SIG-M5 treated with dmso at 0.1 percent for 504 hours (cell line): ENCODE measurements around the gene PTOV1.
"Not testable (repeated sequence)": the region's sequence is repeated elsewhere in the genome, so short reads cannot be mapped to it uniquely, and the experiment has no call there.

Source experiments
- DNase-seq: peaks from one replicate; lab custom pipeline; 2025; ENCODE audit not compliant: unreplicated experiment; lab: John Stamatoyannopoulos, UW

Gene PTOV1

GRCh38 chr19:49817964-49818648 is 32.9 kb upstream of the PTOV1 start, which contains the start of gene MED25:
TSS of gene MED25 (plus strand) at chr19:49818289. CDS start at chr19:49818342, 53 bp downstream.
- peak; percentile 64 for DNase-seq

GRCh38 chr19:49818649-49819370 is 32.1 kb upstream of the PTOV1 start:
- DNase-seq = peak; percentile 3

- not testable (repeated sequence) for DNase-seq
Measured at GRCh38 chr19:49819452-49820115, 31.4 kb upstream of the PTOV1 start.

- DNase-seq = no peak
Measured at GRCh38 chr19:49820125-49820524, 30.8 kb upstream of the PTOV1 start.

DNA sequence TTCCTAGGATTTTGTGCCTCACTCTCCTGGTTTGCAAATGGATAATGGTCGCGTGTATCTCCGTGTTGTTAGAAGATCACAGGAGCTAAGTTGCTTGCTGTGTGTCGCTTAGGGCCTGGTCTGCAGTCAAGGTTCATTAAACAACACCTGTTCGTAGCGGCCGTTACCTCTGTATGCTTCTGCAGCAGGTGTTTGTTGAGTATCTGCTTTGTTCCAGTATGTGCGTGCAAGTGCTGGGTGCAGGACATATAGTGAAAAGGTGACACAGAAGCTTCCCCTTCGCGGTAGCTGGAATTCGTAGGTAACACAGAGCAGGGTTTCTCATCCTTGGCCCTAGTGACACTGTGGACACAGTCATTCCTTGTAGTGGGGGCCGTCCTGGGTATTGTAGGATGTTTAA is 27.5 kb upstream of the PTOV1 start:
- no peak for DNase-seq

- DNase-seq = no peak
Measured at GRCh38 chr19:49824662-49825061, 26.3 kb upstream of the PTOV1 start.

- DNase-seq = no peak
Measured at GRCh38 chr19:49827034-49827433, 23.9 kb upstream of the PTOV1 start.

GRCh38 chr19:49829200-49829599 is 21.8 kb upstream of the PTOV1 start:
- no peak for DNase-seq

DNA sequence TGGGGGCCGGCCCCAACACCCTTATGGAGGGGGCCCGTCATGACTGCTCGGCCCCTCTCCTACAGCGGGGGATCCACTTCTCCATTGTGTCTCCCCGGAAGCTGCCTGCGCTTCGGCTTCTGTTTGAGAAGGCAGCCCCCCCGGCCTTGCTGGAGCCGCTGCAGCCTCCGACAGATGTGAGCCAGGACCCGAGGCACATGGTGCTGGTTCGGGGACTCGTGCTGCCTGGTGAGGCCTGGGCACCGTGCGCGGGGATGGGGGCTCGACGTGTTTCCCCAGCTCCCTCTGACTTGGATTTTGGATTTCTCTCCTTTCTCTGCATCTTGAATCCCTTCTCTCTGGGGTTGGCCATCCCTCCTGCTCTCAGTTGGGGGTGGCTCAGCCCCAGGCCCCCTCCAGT is 21.2 kb upstream of the PTOV1 start:
- DNase-seq = no peak

- DNase-seq = no peak
Measured at GRCh38 chr19:49830766-49831165, 20.2 kb upstream of the PTOV1 start.

DNA sequence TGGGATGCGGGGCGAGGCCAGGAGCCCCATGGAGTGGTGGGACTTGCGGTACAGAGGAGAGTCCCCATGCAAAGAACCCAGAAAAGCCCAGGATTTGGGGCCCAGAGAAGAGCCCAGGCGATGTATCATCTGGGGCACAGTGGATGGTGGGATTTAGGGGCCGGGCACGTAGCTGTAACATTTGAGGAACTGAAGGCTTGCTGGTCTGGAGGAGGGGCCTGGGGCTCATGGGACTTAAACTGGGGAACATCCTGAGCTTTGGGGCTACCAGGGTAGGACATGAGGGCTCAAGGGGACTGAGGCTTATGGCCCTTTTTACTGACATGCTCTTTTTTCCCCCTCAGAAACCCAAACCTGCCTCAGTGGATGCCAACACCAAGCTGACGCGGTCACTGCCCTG is 19.4 kb upstream of the PTOV1 start:
- DNase-seq = no peak

DNA sequence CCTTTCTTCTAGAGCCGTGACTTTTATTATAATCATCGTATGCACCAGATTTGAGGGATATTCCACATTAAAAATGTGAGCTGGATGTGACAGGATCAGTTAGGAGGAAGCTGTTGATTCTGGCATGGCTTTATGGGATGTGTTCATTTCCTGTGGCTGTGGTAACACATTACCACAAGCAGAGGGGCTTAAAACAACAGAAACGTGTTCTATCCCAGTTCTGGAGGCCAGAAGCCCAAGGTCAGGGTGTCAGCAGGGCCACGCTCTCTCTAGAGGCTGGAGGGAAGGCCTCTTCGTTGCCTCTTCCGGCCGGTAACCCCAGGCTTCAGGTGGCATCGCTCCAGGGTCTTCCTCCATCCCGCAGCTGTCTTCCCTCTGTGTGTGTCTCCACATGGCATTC is 18.4 kb upstream of the PTOV1 start:
- peak; percentile 69 for DNase-seq

DNA sequence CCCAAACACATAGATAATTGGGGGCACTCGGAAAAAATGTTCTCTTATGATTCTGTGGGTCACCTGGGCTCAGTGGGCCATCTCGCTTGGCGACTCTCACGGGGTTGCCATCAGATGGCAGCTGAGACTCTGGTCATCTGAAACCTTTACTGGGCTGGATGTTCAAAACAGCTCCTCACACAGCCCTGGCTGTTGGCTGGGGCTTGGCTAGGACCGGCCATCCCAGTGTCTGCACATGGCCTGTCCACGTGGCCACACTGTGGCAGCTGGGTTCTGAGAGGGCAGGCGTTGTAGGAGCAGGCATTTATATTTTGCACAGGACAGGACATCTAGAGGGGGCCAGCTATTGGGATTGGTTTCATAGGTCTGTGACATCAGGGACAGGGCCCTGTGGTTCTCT is 17.4 kb upstream of the PTOV1 start:
- DNase-seq = no peak

DNA sequence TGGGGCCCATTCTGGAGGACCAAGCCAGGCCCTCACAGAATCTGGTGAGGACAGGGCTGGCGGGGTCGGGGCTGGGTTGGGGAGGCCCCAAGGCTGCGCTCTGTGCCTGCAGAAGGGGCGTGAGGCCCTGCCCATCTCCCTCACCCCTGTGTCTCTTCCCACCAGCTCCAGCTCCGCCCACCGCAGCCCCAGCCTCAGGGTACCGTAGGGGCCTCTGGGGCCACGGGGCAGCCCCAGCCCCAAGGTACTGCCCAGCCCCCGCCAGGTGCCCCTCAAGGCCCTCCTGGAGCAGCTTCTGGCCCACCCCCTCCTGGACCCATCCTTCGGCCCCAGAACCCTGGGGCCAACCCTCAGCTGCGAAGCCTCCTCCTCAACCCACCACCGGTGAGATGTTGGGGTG is 15.4 kb upstream of the PTOV1 start:
- DNase-seq = no peak

DNA sequence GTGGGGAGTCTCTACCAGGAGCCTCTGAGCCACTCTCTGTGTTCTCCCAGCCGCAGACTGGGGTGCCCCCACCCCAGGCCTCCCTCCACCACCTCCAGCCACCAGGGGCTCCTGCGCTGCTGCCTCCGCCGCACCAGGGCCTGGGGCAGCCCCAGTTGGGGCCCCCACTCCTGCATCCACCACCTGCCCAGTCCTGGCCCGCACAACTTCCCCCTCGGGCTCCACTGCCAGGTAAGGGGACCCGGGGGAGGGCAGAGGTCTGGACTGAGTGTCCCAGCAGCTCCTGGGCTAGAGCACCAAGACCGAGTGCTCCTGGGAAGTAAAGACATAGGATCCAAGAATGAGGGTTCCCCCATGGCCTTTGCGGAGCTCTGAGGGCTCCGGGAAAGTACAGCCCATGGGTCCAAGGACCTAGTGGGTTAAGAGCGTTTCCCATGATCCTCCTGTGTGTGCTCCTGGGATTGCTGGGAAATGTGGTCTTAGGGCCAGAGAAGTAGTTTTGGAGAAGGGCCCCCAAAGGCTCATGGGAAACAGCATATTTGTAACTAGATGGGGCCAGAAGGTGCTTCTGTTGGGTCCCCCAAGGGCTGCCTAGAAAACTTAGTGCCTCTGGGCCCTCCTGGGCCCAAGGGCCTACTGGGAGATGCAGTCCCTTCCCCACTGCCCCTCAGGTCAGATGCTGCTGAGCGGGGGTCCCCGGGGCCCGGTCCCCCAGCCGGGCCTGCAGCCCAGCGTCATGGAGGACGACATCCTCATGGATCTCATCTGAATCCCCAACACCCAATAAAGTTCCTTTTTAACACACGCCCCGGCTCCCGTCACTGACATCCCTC is 14.6 kb upstream of the PTOV1 start:
- DNase-seq = no peak

DNA sequence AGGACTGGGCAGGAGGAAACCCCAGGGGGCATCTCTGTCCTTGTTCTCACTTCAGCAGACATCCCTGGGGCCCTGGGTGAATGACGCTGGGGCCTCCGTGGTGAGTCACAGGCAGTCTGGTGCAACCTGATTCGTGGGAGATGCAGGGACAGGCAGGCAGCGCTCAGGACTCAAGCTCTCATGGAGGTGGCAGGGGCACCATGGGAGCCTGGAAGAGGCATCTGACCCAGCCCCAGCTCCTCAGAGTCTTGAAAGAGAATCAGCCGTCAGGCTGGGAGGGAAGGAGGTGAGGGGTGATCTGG is 14.0 kb upstream of the PTOV1 start:
- no peak for DNase-seq

GRCh38 chr19:49837425-49837824 is 13.5 kb upstream of the PTOV1 start:
- no peak for DNase-seq

DNA sequence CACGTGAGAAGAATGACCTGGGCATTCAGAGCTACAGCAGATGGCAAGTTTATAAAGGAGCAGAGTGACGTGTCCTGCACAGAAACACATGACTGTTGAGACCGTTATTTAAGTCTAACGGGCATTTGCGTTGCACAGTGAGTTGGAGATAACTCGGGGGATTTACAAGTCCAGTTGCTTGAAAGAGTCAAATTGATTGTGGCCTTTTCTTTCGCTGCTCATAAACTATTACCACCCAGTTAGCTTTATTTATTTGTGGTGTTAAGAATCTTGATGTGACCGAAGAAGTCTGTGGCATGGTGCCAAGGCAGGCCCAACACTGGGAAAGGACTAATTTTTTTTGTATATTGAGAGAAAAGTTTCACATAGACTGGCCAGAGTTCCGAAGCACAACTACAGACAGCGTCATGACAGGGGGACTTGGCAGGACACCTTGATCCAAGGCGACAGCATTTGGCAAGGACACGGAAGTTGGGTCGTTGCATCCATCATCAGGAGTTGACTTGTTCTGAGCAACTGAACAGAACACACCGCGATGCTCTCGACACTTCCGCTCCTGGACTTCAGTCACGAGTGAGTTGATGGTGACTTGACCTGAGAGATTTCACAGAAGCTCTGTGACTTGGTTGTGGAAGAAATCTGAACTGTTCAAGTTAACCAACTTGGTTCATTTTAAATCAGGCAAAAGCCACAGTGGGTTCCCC is 11.9 kb upstream of the PTOV1 start:
- no peak for DNase-seq

- no peak for DNase-seq
Measured at GRCh38 chr19:49839713-49840112, 11.2 kb upstream of the PTOV1 start.

DNA sequence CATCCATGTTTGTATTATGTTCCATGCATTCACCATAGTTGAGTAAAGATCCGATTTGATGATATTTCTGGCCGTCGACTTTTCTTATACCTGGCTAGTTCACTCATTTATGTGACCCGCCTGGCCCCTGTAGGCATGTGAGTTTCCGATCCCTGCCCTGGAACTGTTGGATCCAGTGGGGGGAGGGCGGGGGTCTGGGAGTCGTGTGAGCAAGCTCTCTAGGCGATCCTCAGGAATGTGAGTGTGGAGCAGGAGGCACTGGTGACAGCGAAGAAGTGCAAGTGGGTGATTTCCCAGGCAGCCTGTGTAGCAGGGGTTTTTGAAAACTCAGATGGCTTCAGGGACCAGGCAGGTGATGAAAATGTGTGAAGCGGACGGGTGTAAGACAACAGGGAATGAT is 10.6 kb upstream of the PTOV1 start:
- no peak for DNase-seq

DNA sequence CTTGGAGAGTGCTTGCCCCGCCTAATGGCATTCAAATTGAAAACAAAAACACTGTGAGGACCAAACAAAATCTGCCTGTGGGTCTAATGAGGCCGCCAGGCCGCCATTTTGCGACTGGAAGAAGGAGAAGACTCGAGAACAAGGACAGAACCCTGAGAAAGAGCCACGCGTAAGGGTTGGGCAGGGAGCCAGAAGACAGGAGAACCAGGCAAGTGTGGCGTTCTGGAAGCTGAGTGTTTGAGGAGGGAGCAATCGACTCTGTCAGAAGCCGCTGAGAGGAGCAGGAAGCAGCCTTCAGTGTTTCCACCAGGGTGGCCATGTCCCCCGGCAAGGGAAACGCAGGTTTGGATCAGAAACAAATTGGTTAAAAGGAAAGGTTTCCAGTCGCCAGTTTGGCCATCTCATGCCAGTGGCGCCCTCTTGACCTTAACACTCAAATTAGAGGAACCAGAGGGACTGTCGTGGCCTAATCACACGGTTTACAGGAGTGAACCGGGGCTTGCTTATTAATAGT is 10.2 kb upstream of the PTOV1 start:
- DNase-seq = no peak
